T-helper 22 cell (primary cell): Measurements from ENCODE around the gene TRPV2.

Source experiments
- DNase-seq: peaks from one replicate; pipeline ENCODE4 v3.0.0-alpha.2; 2020; ENCODE audit warnings: low read depth

TRPV2 gene

GRCh38 chr17:16477255-16477654, 61.9 kb downstream of the TRPV2 start:
- DNase-seq, result no peak

GRCh38 chr17:16477666-16478065, 62.3 kb downstream of the TRPV2 start:
- DNase-seq, result no peak

- no peak for DNase-seq
Measured at GRCh38 chr17:16478649-16479048, 63.3 kb downstream of the TRPV2 start.

GRCh38 chr17:16479264-16479663, 63.9 kb downstream of the TRPV2 start:
- no peak for DNase-seq

- DNase-seq, result no peak
Measured at GRCh38 chr17:16480995-16481394, 65.6 kb downstream of the TRPV2 start.

- DNase-seq, result no peak
Measured at GRCh38 chr17:16482253-16482652, 66.9 kb downstream of the TRPV2 start.

- DNase-seq, result no peak
Measured at GRCh38 chr17:16483021-16483645, 67.8 kb downstream of the TRPV2 start.

- no peak for DNase-seq
Measured at GRCh38 chr17:16484445-16485175, 69.2 kb downstream of the TRPV2 start.
